ENCODE data around the gene ANGPTL1. TPM values are rescaled to one million over a fixed set of nuclear protein-coding genes. Genes with fewer than 3 reads are reported as not detected.
A peak's percentile ranks its signal among the peaks of the same experiment; 100 is the strongest.
"Not testable (repeated sequence)": the region's sequence is repeated elsewhere in the genome, so short reads cannot be mapped to it uniquely, and the experiment has no call there.

ANGPTL1 gene
- total RNA-seq, 1 experiment from 2014 or later, result 3.7 TPM

GRCh38 chr1:178868706-178869105 lies 2.2 kb downstream of the ANGPTL1 start:
- no peak for DNase-seq (ENCODE audit: low read depth)

- peak; percentile 37 for DNase-seq (ENCODE audit: low read depth)
Measured at GRCh38 chr1:178867670-178868069, 3.2 kb downstream of the ANGPTL1 start.

GRCh38 chr1:178864326-178864725 lies 6.6 kb downstream of the ANGPTL1 start:
- no peak for DNase-seq (ENCODE audit: low read depth)

- DNase-seq (ENCODE audit: low read depth), result no peak
Measured at GRCh38 chr1:178862864-178863263, 8.0 kb downstream of the ANGPTL1 start.

- DNase-seq (ENCODE audit: low read depth), result no peak
Measured at GRCh38 chr1:178862416-178862815, 8.5 kb downstream of the ANGPTL1 start.

GRCh38 chr1:178857126-178857525 lies 13.8 kb downstream of the ANGPTL1 start:
- DNase-seq (ENCODE audit: low read depth), result no peak

DNA sequence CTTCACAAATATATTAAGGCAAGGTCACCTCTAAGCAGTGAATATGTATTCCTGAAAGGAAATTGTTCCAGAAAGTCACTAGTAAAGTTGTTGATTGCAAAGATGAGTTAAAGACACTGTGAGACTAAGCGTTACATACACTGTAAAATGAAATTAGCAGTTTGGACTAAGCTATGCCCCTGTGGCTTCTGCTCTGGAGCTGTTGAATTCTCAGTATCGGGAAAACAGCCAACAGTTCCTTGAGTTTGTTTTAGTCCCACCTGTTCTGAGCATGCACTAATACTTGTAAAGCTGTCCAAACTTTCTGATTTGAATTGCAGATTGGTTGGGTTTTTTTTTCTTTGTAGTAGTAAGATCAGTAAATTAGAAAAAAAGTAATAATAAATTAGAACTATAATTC lies 21.0 kb downstream of the ANGPTL1 start:
- DNase-seq (ENCODE audit: low read depth), result peak; percentile 29

GRCh38 chr1:178847919-178848318 lies 23.0 kb downstream of the ANGPTL1 start:
- DNase-seq (ENCODE audit: low read depth), result not testable (repeated sequence)

DNA sequence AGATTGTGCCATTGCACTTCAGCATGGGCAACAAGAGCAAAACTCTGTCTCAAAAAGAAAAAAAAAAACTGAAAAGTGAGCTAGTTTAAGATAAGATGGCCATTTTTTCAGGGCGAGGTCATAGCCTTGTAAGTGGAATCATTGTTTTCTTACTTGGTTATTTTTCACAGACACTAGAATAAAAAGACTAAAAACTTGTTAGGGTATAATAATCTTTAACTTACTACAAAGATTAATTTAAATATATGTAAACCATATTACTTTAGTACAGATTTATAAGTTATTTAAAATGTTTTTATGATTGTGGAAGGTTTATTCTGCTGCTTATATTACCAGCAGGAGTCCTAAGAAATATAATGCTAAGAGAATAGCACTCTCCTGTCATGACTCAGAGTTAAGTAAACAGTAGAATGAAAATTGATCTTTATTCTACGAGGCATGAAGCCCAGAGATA lies 23.5 kb downstream of the ANGPTL1 start:
- DNase-seq (ENCODE audit: low read depth), result peak; percentile 61

GRCh38 chr1:178846306-178846705 lies 24.6 kb downstream of the ANGPTL1 start:
- no peak for DNase-seq (ENCODE audit: low read depth)

DNA sequence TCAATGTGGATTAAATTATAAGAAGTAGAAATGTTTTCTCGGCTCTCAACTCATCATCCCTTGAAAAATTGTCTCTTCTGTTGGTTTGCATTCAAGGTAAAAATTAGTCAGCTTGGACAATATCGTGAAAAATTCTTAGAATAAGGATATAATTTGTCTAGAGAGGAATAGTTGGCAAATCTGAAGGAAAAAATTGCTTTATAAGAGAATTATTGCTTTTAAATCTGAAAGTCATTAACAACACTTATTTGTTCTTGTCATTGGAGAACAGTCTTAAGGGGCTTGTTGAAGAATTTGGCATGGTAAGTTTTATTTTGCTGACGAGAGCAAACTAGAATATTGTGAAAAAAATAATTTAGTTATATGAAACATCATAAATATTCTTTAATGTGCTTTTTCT lies 26.4 kb downstream of the ANGPTL1 start:
- DNase-seq (ENCODE audit: low read depth), result no peak

DNA sequence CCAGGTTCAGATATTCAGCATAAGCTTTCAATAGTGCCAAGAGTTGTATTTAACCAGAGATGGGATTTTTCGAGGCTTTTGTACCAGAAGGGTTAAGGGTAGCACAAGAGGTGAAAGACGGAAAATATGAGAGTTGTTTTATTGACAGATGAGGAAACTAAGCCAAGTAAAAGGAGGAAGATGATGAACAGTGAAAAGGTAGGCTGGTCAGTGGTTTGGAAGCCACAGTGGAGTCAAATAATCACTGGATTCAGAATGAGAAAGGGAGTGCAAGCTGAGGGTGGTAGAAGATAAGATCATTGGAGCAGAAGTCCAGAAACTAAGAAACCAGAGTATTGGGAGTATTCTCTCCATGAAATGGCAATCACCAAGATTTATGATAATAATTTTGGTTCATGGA lies 45.7 kb downstream of the ANGPTL1 start:
- DNase-seq (ENCODE audit: low read depth), result no peak

- no peak for DNase-seq (ENCODE audit: low read depth)
Measured at GRCh38 chr1:178821134-178821866, 49.6 kb downstream of the ANGPTL1 start.

DNA sequence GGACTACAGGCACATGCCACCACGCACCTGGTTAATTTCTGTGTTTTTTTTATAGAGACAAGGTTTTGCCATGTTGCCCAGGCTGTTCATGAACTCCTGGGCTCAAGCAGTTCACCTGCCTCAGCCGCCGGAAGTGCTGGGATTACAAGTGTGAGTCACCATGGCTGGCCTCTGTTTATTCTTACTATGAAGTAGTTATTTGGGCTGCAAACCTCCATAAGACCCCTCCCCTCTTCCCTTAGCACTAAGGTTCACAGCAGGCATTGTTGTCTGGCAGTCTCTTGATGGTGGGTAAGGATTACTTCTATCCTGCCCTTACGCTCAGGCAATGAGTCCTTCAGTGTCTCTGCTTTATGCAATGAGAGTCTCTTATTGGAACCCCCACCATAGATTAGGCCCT lies 51.8 kb downstream of the ANGPTL1 start:
- DNase-seq (ENCODE audit: low read depth), result no peak

DNA sequence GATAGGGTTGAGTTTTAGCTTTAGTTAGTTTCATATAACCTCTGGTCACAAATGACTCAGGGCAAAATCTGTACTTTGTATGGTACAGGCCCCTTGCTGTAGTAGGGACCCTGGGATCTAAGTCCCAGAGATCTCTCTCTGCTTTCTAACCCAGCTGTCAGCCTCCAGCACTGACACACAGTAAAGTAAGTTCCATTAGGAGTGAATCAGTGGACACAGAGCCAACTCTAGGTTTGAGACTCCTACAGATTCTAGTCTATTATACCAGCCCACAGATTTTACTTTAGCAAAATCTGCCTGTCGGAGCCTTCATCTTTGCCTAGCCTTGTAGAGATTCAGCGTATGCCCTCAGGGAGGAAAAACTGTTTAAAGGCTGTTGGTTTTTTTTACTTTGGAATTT lies 52.5 kb downstream of the ANGPTL1 start:
- DNase-seq (ENCODE audit: low read depth), result peak; percentile 35

DNA sequence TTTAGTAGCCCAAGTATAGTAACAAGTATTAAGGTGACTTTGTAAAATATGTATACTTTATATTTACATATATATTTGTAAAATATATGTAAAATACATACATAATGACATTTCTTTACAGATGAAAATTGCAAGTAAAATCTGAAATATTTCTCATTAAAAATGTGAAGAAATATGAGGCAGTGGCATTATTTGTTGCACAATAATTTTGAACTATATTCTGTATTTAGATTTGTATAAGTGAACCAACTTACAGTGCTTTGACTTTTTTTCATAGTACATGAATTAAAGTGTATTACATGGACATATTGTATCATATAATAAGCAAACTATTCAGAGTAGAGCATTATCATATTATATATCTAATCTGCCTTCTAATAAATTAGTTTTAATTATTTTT lies 60.3 kb downstream of the ANGPTL1 start:
- DNase-seq (ENCODE audit: low read depth), result no peak

- DNase-seq (ENCODE audit: low read depth), result no peak
Measured at GRCh38 chr1:178808529-178808928, 62.3 kb downstream of the ANGPTL1 start.

DNA sequence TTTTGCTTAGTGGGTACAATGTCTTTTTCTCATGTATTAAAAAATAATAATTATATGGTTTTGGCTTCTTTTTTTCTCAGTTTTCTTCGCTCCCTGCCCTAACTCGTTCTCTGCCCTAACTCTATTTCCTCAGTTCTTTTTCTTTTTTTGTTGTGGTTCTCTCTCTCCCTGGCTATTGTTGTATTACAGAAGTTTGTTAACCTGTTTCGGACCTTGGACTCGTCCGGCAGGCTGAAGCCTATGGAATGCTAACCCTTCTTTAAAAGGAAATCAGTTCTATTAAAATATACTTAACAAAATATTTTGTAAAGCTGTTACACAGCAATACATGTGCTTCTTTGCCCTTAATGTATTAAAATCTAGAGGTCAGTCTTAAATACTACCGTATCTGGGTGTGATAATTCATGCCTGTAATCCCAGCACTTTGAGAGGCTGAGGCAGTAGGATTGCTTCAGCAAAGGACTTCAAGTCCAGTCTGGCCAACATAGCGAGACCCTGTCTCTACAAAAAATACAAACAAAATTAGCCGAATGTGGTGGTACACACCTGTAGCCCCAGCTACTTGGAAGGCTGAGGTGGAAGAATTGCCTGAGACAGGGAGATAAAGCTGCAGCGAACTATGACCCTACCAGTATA lies 64.1 kb downstream of the ANGPTL1 start:
- no peak for DNase-seq (ENCODE audit: low read depth)

- no peak for DNase-seq (ENCODE audit: low read depth)
Measured at GRCh38 chr1:178802873-178803272, 68.0 kb downstream of the ANGPTL1 start.

All from LHCN-M2 (cell line).